Omental fat pad (tissue), 4 donors: ENCODE measurements around the gene GUCD1. TPM values are rescaled to one million over a fixed set of nuclear protein-coding genes. Genes with fewer than 3 reads are reported as not detected.

Experiments used
- ATAC-seq: fragments of 150-250 bp; one replicate; pipeline ENCODE4 v1.9.1; 2016; ENCODE audit warnings: mild to moderate bottlenecking, moderate library complexity; ENCODE audit not compliant: low FRiP score
- DNase-seq: peaks from one replicate; pipeline ENCODE4 v3.0.0-alpha.2; 2019; ENCODE audit warnings: low spot score
- total RNA-seq, 4 donors: library from RNA; depleted of rRNA; stranded (reverse); fragments of >200 nt; gene quantifications; one replicate each; pipeline ENCODE4 v1.1.0, GENCODE V29; 2016
- TF ChIP-seq, protein P1 (sequence below), 3 donors: fragments of 450-650 bp; IDR thresholded peaks; one replicate each; pipeline ENCODE4 v1.5.1; 2016 to 2017; ENCODE audit warnings: antibody characterized with exemption in 3 of 3, mild to moderate bottlenecking in 3 of 3, moderate library complexity in 2 of 3

GUCD1 gene
- total RNA-seq, 4 donors from 2014 or later: 105 to 179 (median 171) TPM

DNA sequence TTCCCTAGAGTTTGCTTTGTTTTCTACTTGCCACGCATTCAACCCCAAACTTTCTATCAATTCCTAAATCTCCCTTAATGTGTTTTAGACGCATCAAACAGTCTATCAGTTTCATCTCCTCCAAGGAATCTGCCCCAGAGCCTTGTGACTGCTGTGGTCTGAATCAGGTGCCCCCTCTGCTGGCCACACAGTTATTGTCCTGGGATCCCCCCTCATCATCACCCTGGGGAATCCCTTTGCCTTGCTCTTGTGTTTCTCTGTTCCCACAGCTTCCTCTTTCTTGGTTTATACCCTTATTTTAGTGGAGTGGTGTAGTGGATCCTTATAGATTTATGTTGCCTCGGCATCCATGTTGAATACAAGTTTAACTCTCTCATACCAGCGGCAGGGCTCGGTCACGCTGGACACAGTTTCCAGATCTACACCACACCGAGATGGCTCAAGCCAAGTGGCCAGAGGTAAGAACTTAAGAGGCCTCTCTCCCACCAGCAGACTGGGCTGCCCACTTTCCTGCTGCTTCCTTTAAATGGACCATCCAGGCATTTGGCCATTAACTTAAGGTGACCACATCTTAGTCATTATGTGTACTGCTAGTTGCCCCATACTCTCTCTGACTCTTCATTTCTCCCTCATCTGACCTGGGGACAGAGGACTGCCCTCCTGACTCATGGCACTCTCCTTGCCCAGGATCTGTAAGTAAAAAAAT lies 51.6 kb downstream of the GUCD1 start:
- TF ChIP-seq, protein P1, sequence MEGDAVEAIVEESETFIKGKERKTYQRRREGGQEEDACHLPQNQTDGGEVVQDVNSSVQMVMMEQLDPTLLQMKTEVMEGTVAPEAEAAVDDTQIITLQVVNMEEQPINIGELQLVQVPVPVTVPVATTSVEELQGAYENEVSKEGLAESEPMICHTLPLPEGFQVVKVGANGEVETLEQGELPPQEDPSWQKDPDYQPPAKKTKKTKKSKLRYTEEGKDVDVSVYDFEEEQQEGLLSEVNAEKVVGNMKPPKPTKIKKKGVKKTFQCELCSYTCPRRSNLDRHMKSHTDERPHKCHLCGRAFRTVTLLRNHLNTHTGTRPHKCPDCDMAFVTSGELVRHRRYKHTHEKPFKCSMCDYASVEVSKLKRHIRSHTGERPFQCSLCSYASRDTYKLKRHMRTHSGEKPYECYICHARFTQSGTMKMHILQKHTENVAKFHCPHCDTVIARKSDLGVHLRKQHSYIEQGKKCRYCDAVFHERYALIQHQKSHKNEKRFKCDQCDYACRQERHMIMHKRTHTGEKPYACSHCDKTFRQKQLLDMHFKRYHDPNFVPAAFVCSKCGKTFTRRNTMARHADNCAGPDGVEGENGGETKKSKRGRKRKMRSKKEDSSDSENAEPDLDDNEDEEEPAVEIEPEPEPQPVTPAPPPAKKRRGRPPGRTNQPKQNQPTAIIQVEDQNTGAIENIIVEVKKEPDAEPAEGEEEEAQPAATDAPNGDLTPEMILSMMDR (IDR thresholded peaks at IDR 0.05): peak in 1 of 3 donors; percentile 14
- ATAC-seq (no peak), DNase-seq (peak; percentile 58)

DNA sequence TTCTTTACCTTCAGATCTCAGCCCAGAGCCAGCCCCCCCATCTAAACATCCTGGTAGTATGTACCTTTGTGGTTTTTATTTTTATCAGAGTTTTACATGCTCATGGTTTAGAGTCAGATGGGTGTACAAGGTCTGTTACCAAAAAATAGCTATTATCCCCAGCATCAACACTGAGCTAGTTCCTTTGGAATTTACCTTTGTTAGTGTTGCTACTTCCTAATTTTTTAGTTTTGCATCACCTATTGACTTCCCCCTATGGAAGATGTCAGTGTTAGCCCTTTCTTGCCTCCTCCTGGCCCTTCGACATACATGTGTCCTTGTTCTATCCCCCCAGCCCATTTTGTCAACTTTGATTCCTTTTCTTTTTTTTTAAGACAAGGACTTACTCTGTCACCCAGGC lies 52.4 kb downstream of the GUCD1 start:
- DNase-seq (no peak), ATAC-seq (no peak)
- TF ChIP-seq, protein P1 (IDR thresholded peaks at IDR 0.05): no peak

DNA sequence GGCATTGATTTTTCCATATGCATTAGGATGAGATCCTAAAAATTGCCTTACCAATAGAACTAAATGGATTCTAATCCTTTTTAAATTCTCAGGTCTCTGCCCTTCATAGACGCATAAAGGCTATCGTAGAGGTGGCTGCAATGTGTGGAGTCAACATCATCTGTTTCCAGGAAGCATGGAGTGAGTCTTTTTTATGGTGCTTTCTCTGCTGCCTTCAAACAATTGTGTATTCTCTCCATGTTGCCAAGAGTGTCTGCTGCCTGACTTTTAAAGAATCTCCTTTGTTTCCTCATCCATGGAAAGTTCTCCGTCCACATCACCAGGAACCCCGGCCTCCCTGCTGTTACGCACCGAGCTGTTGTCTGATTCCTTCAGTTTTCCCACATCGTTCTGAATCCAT lies 52.9 kb downstream of the GUCD1 start:
- ATAC-seq: no peak

DNA sequence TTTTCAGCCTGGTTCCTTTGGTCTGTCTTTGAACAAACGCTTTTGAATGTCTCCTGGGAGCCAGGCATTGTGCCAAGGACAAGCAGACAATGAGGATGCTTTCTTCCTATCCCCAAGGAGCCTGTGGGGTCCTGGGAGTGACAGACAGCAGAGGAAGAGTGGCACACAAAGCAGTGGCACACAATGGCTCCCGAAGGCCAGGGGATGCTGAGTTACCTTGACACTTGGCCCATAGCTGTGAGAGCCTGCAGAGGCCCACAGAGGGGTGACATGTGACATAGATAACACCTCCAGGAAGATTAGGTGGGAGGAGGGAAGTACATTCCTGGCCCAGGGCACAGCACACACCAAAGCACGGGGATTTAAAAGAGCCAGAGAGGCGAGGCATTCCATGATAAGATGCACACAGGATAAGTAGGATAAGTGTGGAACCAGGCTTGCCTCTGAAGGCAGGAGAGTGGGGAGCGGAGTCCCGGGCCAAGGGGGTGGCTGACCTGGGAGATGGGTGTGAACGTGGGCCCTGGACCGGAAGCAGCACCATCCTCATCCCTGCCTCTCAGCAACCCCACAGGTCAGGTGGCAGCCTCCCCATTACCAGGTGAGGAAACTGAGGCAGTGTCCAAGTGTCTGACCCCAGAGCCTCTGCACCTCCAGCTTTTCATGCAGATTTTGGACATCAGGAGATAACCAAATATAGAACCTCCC lies 53.5 kb downstream of the GUCD1 start:
- TF ChIP-seq, protein P1 (IDR thresholded peaks at IDR 0.05): no peak
- ATAC-seq: no peak
- DNase-seq: no peak

More for the DNA sequence above, 52.9 kb downstream of the GUCD1 start:
- TF ChIP-seq, protein P1 (IDR thresholded peaks at IDR 0.05): no peak
- no peak for DNase-seq

DNA sequence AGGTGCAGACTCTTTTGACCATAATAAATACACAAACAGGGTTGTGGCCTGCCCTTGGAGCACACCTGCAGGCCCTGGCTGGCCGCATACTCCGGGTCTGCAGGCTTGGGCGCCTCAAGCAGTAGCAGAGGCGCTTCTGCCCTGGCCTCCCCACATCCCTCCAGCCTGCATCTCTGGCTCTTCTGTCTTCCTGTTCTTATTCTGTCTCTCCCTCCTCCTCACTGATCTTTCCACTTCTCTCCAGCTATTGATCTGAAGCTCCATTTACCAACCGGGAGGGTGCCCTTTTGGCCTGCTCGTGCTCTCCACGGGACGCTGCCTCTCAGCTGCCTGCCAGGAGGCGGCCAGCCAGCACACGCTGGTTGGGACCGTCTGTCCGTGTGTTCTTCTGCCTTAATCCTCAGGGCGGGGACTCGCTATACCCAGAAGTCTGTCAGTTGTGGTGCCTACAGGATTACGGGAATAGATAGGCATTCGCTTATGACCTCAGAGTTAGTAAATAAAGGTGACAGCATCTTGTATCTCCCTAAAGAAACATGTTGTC lies 54.6 kb downstream of the GUCD1 start:
- no peak for DNase-seq
- no peak for ATAC-seq
- TF ChIP-seq, protein P1 (IDR thresholded peaks at IDR 0.05): no peak

DNA sequence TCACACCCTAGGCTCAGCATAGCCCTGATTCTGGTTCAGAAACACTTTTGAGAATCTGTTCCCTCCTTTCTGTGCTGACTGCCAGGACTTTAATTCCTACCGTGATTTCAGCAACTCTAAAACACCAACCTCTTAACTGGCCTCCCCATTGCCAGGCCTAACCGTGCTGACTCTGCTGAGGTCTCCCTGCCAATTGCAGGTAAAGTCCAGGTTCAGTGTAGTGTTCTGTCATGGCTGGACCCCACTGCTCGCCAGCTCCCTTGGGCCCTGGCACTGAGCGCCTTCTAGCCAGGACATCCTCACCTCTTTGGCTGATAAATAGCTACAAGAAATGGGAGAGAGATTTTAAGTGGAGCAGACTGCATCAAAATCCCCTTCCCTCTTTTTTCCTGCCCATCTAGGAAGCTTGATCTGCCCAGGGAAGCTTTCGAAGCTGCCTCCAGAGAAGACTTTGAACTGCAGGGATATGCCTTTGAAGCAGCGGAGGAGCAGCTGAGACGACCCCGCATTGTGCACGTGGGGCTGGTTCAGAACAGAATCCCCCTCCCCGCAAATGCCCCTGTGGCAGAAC lies 55.1 kb downstream of the GUCD1 start:
- ATAC-seq (no peak), DNase-seq (no peak)
- TF ChIP-seq, protein P1 (IDR thresholded peaks at IDR 0.05): no peak
